Measurements from ENCODE around the gene SLC25A6. TPM values are rescaled to one million over a fixed set of nuclear protein-coding genes. Genes with fewer than 3 reads are reported as not detected.

The SLC25A6 gene
- polyA plus RNA-seq, 1 donor from 2014 or later: 184 TPM

GRCh38 chrX:1424147-1424851, 32.4 kb upstream of the SLC25A6 start:
- no peak overlapping the region for H3K27ac ChIP-seq (ENCODE audit: low read length)
- TF ChIP-seq EZH2 (IDR thresholded peaks at IDR 0.05; ENCODE audit: borderline replicate concordance, insufficient read depth, low read length, poor library complexity, severe bottlenecking): no peak
- no peak for TF ChIP-seq REST (IDR thresholded peaks at IDR 0.05; ENCODE audit: borderline replicate concordance)
- no peak for TF ChIP-seq CTCF (IDR thresholded peaks at IDR 0.05; ENCODE audit: poor library complexity, severe bottlenecking)
- TF ChIP-seq POLR2AphosphoS5 (IDR thresholded peaks at IDR 0.05): no peak
- TF ChIP-seq RAD21 (conservative IDR thresholded peaks at IDR 0.05): no peak
- TF ChIP-seq EP300 (conservative IDR thresholded peaks at IDR 0.05; ENCODE audit: poor library complexity, severe bottlenecking): no peak
- no peak for TF ChIP-seq MXI1 (conservative IDR thresholded peaks at IDR 0.05; ENCODE audit: poor library complexity, severe bottlenecking)
- H3K9me3 ChIP-seq (ENCODE audit: low read length): peaks cover 4% of the 10 kb centered on the region
- no peaks in the 10 kb centered on the region for H4K20me1 ChIP-seq (ENCODE audit: insufficient read depth)
- H3F3A ChIP-seq (ENCODE audit: insufficient read depth, low read length, poor library complexity, severe bottlenecking): no peaks in the 10 kb centered on the region
- H2AFZ ChIP-seq (ENCODE audit: low read depth, low read length): no peak overlapping the region
- H3K36me3 ChIP-seq (ENCODE audit: insufficient read depth, low read length): peaks cover 17% of the 10 kb centered on the region
- no peak overlapping the region for H3K4me3 ChIP-seq (ENCODE audit: low read length)
- H3K4me2 ChIP-seq (ENCODE audit: low read length): no peak overlapping the region
- no peak overlapping the region for H3K9ac ChIP-seq (ENCODE audit: low read length)
- H3K79me2 ChIP-seq (replicated peaks; ENCODE audit: insufficient read depth, low read length): no peaks in the 10 kb centered on the region
- H3K27me3 ChIP-seq (ENCODE audit: insufficient read depth, low read depth, low read length): no peaks in the 10 kb centered on the region
- H3K9me2 ChIP-seq (ENCODE audit: insufficient read depth, low read length): no peaks in the 10 kb centered on the region

GRCh38 chrX:1423215-1423614, 31.3 kb upstream of the SLC25A6 start:
- H2AFZ ChIP-seq (ENCODE audit: low read depth, low read length): no peak overlapping the region
- H3F3A ChIP-seq (ENCODE audit: insufficient read depth, low read length, poor library complexity, severe bottlenecking): no peaks in the 10 kb centered on the region
- peaks cover 17% of the 10 kb centered on the region for H3K36me3 ChIP-seq (ENCODE audit: insufficient read depth, low read length)
- H3K79me2 ChIP-seq (replicated peaks; ENCODE audit: insufficient read depth, low read length): no peaks in the 10 kb centered on the region
- H3K9ac ChIP-seq (ENCODE audit: low read length): no peak overlapping the region
- TF ChIP-seq RAD21 (conservative IDR thresholded peaks at IDR 0.05) (no peak), TAF1 (IDR thresholded peaks at IDR 0.05; ENCODE audit: low read depth) (no peak), SMC3 (conservative IDR thresholded peaks at IDR 0.05; ENCODE audit: poor library complexity) (no peak), EP300 (conservative IDR thresholded peaks at IDR 0.05; ENCODE audit: poor library complexity, severe bottlenecking) (no peak), REST (IDR thresholded peaks at IDR 0.05; ENCODE audit: borderline replicate concordance) (no peak), POLR2AphosphoS5 (IDR thresholded peaks at IDR 0.05) (no peak), EZH2 (IDR thresholded peaks at IDR 0.05; ENCODE audit: borderline replicate concordance, insufficient read depth, low read length, poor library complexity, severe bottlenecking) (no peak), CTCF (IDR thresholded peaks at IDR 0.05; ENCODE audit: poor library complexity, severe bottlenecking) (no peak), MXI1 (conservative IDR thresholded peaks at IDR 0.05; ENCODE audit: poor library complexity, severe bottlenecking) (no peak)
- H4K20me1 ChIP-seq (ENCODE audit: insufficient read depth): no peaks in the 10 kb centered on the region
- no peak overlapping the region for H3K4me2 ChIP-seq (ENCODE audit: low read length)
- peaks cover 4% of the 10 kb centered on the region for H3K9me3 ChIP-seq (ENCODE audit: low read length)
- H3K4me3 ChIP-seq (ENCODE audit: low read length): no peak overlapping the region
- H3K9me2 ChIP-seq (ENCODE audit: insufficient read depth, low read length): no peaks in the 10 kb centered on the region
- H3K27me3 ChIP-seq (ENCODE audit: insufficient read depth, low read depth, low read length): no peaks in the 10 kb centered on the region
- H3K27ac ChIP-seq (ENCODE audit: low read length): no peak overlapping the region
